Measurements from ENCODE around the gene R3HDM2.

GRCh38 chr12:57441846-57442427 lies 11.1 kb upstream of the R3HDM2 start:
- no peak for TF ChIP-seq GATA3 (IDR thresholded peaks at IDR 0.05; ENCODE audit: low read depth, low read length)
- TF ChIP-seq GATA2 (IDR thresholded peaks at IDR 0.05; ENCODE audit: low read depth, low read length): no peak

All from SH-SY5Y (cell line).